Common myeloid progenitor, CD34-positive (primary cell): Measurements from ENCODE around the gene SCN10A.

Experiments used
- CTCF ChIA-PET: fragments of 350-600 bp; sonication (Branson Sonifier 250); formaldehyde crosslinking; loops from one replicate; lab custom pipeline; 2021; ENCODE audit warnings: antibody characterized with exemption; lab: Charles Lee
- POLR2A ChIA-PET: fragments of 350-600 bp; sonication (Branson Sonifier 250); formaldehyde crosslinking; loops from one replicate; lab custom pipeline; 2021; ENCODE audit warnings: antibody characterized with exemption; lab: Charles Lee
- DNase-seq, 3 donors: peaks; one replicate each; pipeline versions ENCODE4 v3.0.0 to v3.0.0-alpha.2; 2013
- H3K27ac ChIP-seq, 2 experiments: 1 replicate in 1 of 2; 2 replicates in 1 of 2; pipeline ENCODE4 v1.7.0; 2013; ENCODE audit warnings: inconsistent platforms in 2 of 2, low read length in 2 of 2, mild to moderate bottlenecking in 2 of 2, low read depth in 1 of 2, moderate library complexity in 1 of 2; ENCODE audit not compliant: severe bottlenecking in 2 of 2, insufficient read depth in 1 of 2, poor library complexity in 1 of 2
- H3K27me3 ChIP-seq, 5 experiments: replicated peaks in 2 of 5; 1 replicate in 3 of 5; 2 replicates in 2 of 5; pipeline versions ENCODE4 v1.6.1 to v1.7.0; 2013; ENCODE audit warnings: low read length in 4 of 5, mild to moderate bottlenecking in 2 of 5, moderate library complexity in 2 of 5, inconsistent platforms in 1 of 5; ENCODE audit not compliant: insufficient read depth in 5 of 5, control insufficient read depth in 4 of 5
- H3K36me3 ChIP-seq, 4 experiments: 1 replicate in 2 of 4; 2 replicates in 2 of 4; pipeline versions ENCODE4 v1.6.1 to v1.7.0; 2013; ENCODE audit warnings: low read length in 3 of 4, control low read depth in 1 of 4, mild to moderate bottlenecking in 1 of 4; ENCODE audit not compliant: control insufficient read depth in 4 of 4, insufficient read depth in 4 of 4
- H3K4me1 ChIP-seq, 4 experiments: 1 replicate in 3 of 4; 2 replicates in 1 of 4; pipeline versions ENCODE4 v1.6.1 to v1.7.1; 2013; ENCODE audit warnings: low read length in 3 of 4, mild to moderate bottlenecking in 3 of 4, control low read depth in 1 of 4, inconsistent platforms in 1 of 4, moderate library complexity in 1 of 4; ENCODE audit not compliant: control insufficient read depth in 4 of 4, insufficient read depth in 4 of 4; ENCODE audit errors: control extremely low read depth in 1 of 4
- H3K4me3 ChIP-seq, 7 experiments: 1 replicate in 4 of 7; 2 replicates in 3 of 7; pipeline versions ENCODE4 v1.5.1 to v1.7.0; 2013; ENCODE audit warnings: mild to moderate bottlenecking in 7 of 7, low read length in 6 of 7, moderate library complexity in 6 of 7, inconsistent platforms in 2 of 7, low read depth in 2 of 7, control low read depth in 1 of 7; ENCODE audit not compliant: insufficient read depth in 4 of 7, control insufficient read depth in 1 of 7; ENCODE audit errors: extremely low read depth in 1 of 7
- H3K9me3 ChIP-seq, 5 experiments: 1 replicate in 4 of 5; 2 replicates in 1 of 5; pipeline versions ENCODE4 v1.6.1 to v1.7.1; 2013; ENCODE audit warnings: low read length in 4 of 5, mild to moderate bottlenecking in 2 of 5, inconsistent platforms in 1 of 5, low read depth in 1 of 5, moderate library complexity in 1 of 5; ENCODE audit not compliant: control insufficient read depth in 4 of 5, insufficient read depth in 2 of 5; ENCODE audit errors: control extremely low read depth in 1 of 5
- WGBS: methylation state at CpG from one replicate; pipeline ENCODE4 v1.1.5; 2013; ENCODE audit not compliant: insufficient coverage; 5-methylcytosine and 5-hydroxymethylcytosine counted together

The SCN10A gene

DNA sequence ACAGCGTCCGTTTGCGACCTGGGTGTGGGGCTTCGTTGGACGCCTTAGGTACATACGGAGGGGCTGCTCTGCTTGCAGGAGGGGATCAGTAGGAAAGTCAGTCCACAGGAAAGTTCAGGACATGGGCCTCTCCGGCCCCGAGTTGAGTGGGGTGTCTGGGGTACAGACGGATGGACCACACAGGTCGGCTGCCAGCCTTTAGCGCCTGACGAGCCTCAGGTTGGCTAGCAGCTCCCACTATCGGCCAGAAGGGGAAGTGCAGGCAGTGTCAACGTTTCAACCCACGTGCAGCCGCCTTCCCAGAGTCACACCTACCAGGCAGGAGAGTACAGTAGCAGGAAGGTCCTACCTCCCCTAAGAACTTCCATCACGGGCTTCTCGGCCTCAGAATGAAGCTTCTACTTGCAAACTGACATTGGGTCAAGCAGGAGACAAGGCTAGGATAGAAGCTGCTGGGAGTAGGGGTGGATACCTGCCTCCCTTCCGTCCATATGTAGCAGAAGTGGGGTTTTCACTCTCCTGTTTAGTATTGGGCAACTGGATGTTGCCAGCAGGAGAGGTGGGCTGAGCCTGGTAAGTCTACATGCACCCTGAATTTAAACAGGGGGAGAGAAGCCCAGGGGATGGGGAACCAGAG, 164.7 kb downstream of the SCN10A start:
- H3K27me3 ChIP-seq = peaks cover 4 to 51% (median 35%) of the 10 kb centered on the region in 5 experiments

GRCh38 chr3:38650248-38650951, 165.6 kb downstream of the SCN10A start:
- Histone ChIP-seq H3K4me1 (peaks cover 0 to 19% (median 16%) of the 10 kb centered on the region in 4 experiments), H3K4me3 (peak overlapping the region in 3 of 7 experiments; percentile 62 to 68 (median 65)), H3K27ac (no peak overlapping the region), H3K9me3 (no peaks in the 10 kb centered on the region), H3K27me3 (peaks cover 4 to 50% (median 38%) of the 10 kb centered on the region in 5 experiments), H3K36me3 (no peaks in the 10 kb centered on the region)
- 65% methylated on average over 7 of the region's 14 CpGs for WGBS
- peak in 2 of 3 donors; percentile 27 to 38 for DNase-seq
- ChIA-PET POLR2A (no interaction called here), CTCF (interaction anchor here (0.6 to 4.7 kb wide), 10 partner anchors 10 to 193 kb away, joined by 3 to 42 read pairs (median 3); partner anchors contain the start of gene EXOG)

More for the DNA sequence above, 164.7 kb downstream of the SCN10A start:
- POLR2A ChIA-PET = no interaction called here
- Histone ChIP-seq H3K27ac (no peak overlapping the region), H3K4me1 (peaks cover 0 to 19% (median 16%) of the 10 kb centered on the region in 4 experiments), H3K36me3 (no peaks in the 10 kb centered on the region), H3K9me3 (no peaks in the 10 kb centered on the region), H3K4me3 (peak overlapping the region in 2 of 7 experiments; percentile 25 to 54)
- DNase-seq = peak; percentile 63 to 78 (median 75)
- CTCF ChIA-PET = interaction anchor here (0.6 to 4.7 kb wide), 11 partner anchors 9 to 193 kb away, joined by 3 to 42 read pairs (median 3); partner anchors contain the start of gene EXOG
- WGBS = 7% methylated on average over 16 of the region's 19 CpGs

- Histone ChIP-seq H3K27ac (no peak within 1 kb of the TSS), H3K4me1 (peaks cover 0 to 19% (median 16%) of the 10 kb centered on the region in 4 experiments), H3K4me3 (peak within 1 kb of the TSS; percentile 9 to 70 (median 65)), H3K9me3 (no peaks in the 10 kb centered on the region), H3K27me3 (peaks cover 4 to 50% (median 40%) of the 10 kb centered on the region in 5 experiments), H3K36me3 (no peaks in the 10 kb centered on the region)
- WGBS = 4% methylated on average over 28 of the region's 76 CpGs
- DNase-seq = peak; percentile 24 to 41 (median 36)
- CTCF ChIA-PET = interaction anchor here (4.3 kb wide), 1 partner anchor 192 kb away, joined by 38 read pairs; no protein-coding TSS in a partner anchor
- POLR2A ChIA-PET = no interaction called here
These were observed 166.3 kb downstream of the SCN10A start, which contains the start of gene SCN5A for GRCh38 chr3:38649500-38650247. Gene SCN5A (minus strand): TSS chr3:38649687. CDS start chr3:38633307, 16,380 bp downstream.

- Histone ChIP-seq H3K36me3 (no peaks in the 10 kb centered on the region), H3K4me1 (peaks cover 0 to 19% (median 16%) of the 10 kb centered on the region in 4 experiments), H3K27me3 (peaks cover 4 to 50% (median 39%) of the 10 kb centered on the region in 5 experiments), H3K9me3 (no peaks in the 10 kb centered on the region), H3K4me3 (peak overlapping the region; percentile 9 to 70 (median 65)), H3K27ac (no peak overlapping the region)
- DNase-seq = peak in 1 of 3 donors; percentile 12
- ChIA-PET POLR2A (no interaction called here), CTCF (interaction anchor here (4.3 kb wide), 1 partner anchor 193 kb away, joined by 38 read pairs; no protein-coding TSS in a partner anchor)
- 16% methylated on average over 38 of the region's 56 CpGs for WGBS
These were observed 167.1 kb downstream of the SCN10A start for GRCh38 chr3:38648659-38649499.

GRCh38 chr3:38648024-38648658, 167.9 kb downstream of the SCN10A start:
- H3K9me3 ChIP-seq = no peaks in the 10 kb centered on the region
- H3K36me3 ChIP-seq = no peaks in the 10 kb centered on the region
- POLR2A ChIA-PET = no interaction called here
- peak overlapping the region in 1 of 7 experiments; percentile 66 for H3K4me3 ChIP-seq
- peaks cover 4 to 50% (median 34%) of the 10 kb centered on the region in 5 experiments for H3K27me3 ChIP-seq
- CTCF ChIA-PET = interaction anchor here (1.6 to 4.3 kb wide), 5 partner anchors 12 to 352 kb away, joined by 5 to 38 read pairs (median 13); no protein-coding TSS in a partner anchor
- WGBS = 95% methylated on average over 5 of the region's 7 CpGs
- no peak overlapping the region for H3K27ac ChIP-seq
- H3K4me1 ChIP-seq = peaks cover 0 to 19% (median 16%) of the 10 kb centered on the region in 4 experiments
- DNase-seq = no peak
